K562 (cell line): ENCODE measurements around the gene GRK3. TPM values are rescaled to one million over a fixed set of nuclear protein-coding genes. Genes with fewer than 3 reads are reported as not detected.

ENCODE experiments used
- ATAC-seq: fragments of 200-7000 bp; cut with Tn5 transposase; 3 replicates; pipeline ENCODE4 v1.9.1; 2020; ENCODE audit warnings: moderate library complexity
- BruUV-seq: library from RNA; stranded (reverse); fragments of 400-500 nt; replicated peaks from 2 replicates; lab custom pipeline; 2021; lab: Mats Ljungman, UMichigan
- CTCF ChIA-PET: fragments of 300-600 bp; formaldehyde crosslinking; extraction: SDS; loops from one replicate; lab custom pipeline; 2021; ENCODE audit warnings: low intra/inter-chr PET ratio; lab: Yijun Ruan, JAX
- POLR2A ChIA-PET: fragments of 300-600, 350-650 bp; sonication (Branson Sonifier 250); formaldehyde crosslinking; extraction: SDS; loops from one replicate; lab custom pipeline; 2021; ENCODE audit warnings: antibody characterized with exemption, inconsistent platforms; lab: Yijun Ruan, JAX
- DNase-seq, 4 experiments: peaks; one replicate each; pipeline versions ENCODE4 v3.0.0 to v3.0.0-alpha.2; 2011 to 2018; ENCODE audit warnings: low spot score in 3 of 4, mixed read lengths in 3 of 4; ENCODE audit errors: extremely low read depth in 1 of 4
- FAIRE-seq: peaks from 2 replicates; lab custom pipeline; 2011; peaks lifted over from hg19 to GRCh38; lab: Jason Lieb, UNC
- H2AFZ ChIP-seq: 2 replicates; pipeline ENCODE4 v1.6.0; 2011; ENCODE audit warnings: low read depth, low read length, control low read depth, inconsistent platforms
- H3K27ac ChIP-seq: fragments of 200-600 bp; 3 replicates; pipeline ENCODE4 v1.8.0; 2011; ENCODE audit warnings: low read depth, mild to moderate bottlenecking, control low read depth, inconsistent platforms, low read length, moderate library complexity, mixed read lengths; ENCODE audit errors: extremely low read depth
- H3K27me3 ChIP-seq, 2 experiments: fragments of 300-600 bp in 1 of 2; 2 replicates in 1 of 2; 3 replicates in 1 of 2; pipeline versions ENCODE4 v1.6.0 to v1.8.0; 2011; ENCODE audit warnings: inconsistent platforms in 2 of 2, low read length in 2 of 2, mild to moderate bottlenecking in 1 of 2, mixed read lengths in 1 of 2, moderate library complexity in 1 of 2; ENCODE audit not compliant: control insufficient read depth in 2 of 2, insufficient read depth in 2 of 2
- H3K36me3 ChIP-seq: fragments of 300-600 bp; 3 replicates; pipeline ENCODE4 v1.8.0; 2011; ENCODE audit warnings: mild to moderate bottlenecking, low read length, inconsistent platforms; ENCODE audit not compliant: control insufficient read depth, insufficient read depth
- H3K4me1 ChIP-seq, 2 experiments: fragments of 200-600 bp in 1 of 2; replicated peaks in 1 of 2; 2 replicates in 1 of 2; 3 replicates in 1 of 2; pipeline versions ENCODE4 v1.5.1 to v1.8.0; 2011; ENCODE audit warnings: inconsistent platforms in 2 of 2, low read length in 2 of 2, mild to moderate bottlenecking in 1 of 2, mixed read lengths in 1 of 2, moderate library complexity in 1 of 2; ENCODE audit not compliant: control insufficient read depth in 2 of 2, insufficient read depth in 2 of 2
- H3K4me2 ChIP-seq: 2 replicates; pipeline ENCODE4 v1.6.1; 2011; ENCODE audit warnings: low read length, control low read depth, inconsistent platforms, mixed read lengths; ENCODE audit not compliant: insufficient read depth
- H3K4me3 ChIP-seq: fragments of 200-600 bp; sonication (generic), shearing (Covaris generic); 2 replicates; pipeline ENCODE4 v1.5.1; 2016; ENCODE audit warnings: control low read depth, inconsistent platforms
- H3K79me2 ChIP-seq: fragments of 200-600 bp; 3 replicates; pipeline ENCODE4 v1.8.0; 2011; ENCODE audit warnings: low read length, inconsistent platforms; ENCODE audit not compliant: control insufficient read depth, insufficient read depth
- H3K9ac ChIP-seq, 2 experiments: 2 replicates each; pipeline versions ENCODE4 v1.6.0 to v1.6.1; 2011; ENCODE audit warnings: low read depth in 2 of 2, low read length in 2 of 2, control low read depth in 1 of 2, inconsistent platforms in 1 of 2, mild to moderate bottlenecking in 1 of 2, mixed read lengths in 1 of 2; ENCODE audit not compliant: insufficient read depth in 1 of 2
- H3K9me1 ChIP-seq: one replicate; pipeline ENCODE4 v1.6.0; 2011; ENCODE audit warnings: inconsistent platforms, mild to moderate bottlenecking, low read length, moderate library complexity; ENCODE audit not compliant: control insufficient read depth, insufficient read depth
- H3K9me3 ChIP-seq: replicated peaks from 2 replicates; pipeline ENCODE4 v1.5.1; 2011; ENCODE audit warnings: low read depth, low read length, inconsistent platforms; ENCODE audit not compliant: control insufficient read depth, insufficient read depth
- H4K20me1 ChIP-seq: replicated peaks from 2 replicates; pipeline ENCODE4 v1.6.1; 2011; ENCODE audit warnings: low read length, inconsistent platforms, mixed read lengths; ENCODE audit not compliant: control insufficient read depth, insufficient read depth
- ETV6 ChIP-seq, 3 experiments: fragments of 150-350 bp in 1 of 3; sonication (generic) in 1 of 3; formaldehyde crosslinking in 1 of 3; IDR thresholded peaks; 2 replicates each; pipeline versions ENCODE4 v1.6.1 to v1.8.0; 2014 to 2022; ENCODE audit warnings: borderline replicate concordance in 2 of 3, low read depth in 2 of 3, antibody characterized with exemption in 1 of 3, low read length in 1 of 3, mild to moderate bottlenecking in 1 of 3, missing genetic modification reagents in 1 of 3
- HOXB6 ChIP-seq: fragments of 250-450 bp; sonication (Bioruptor Pico); IDR thresholded peaks from 2 replicates; pipeline ENCODE4 v1.5.1; 2022; ENCODE audit warnings: mild to moderate bottlenecking, borderline replicate concordance
- MAFG ChIP-seq: fragments of 450-650 bp; conservative IDR thresholded peaks from 2 replicates; pipeline ENCODE4 v1.6.1; 2016; ENCODE audit warnings: missing genetic modification characterization, missing compliant biosample characterization
- MBD2 ChIP-seq: sonication (generic); IDR thresholded peaks from 2 replicates; pipeline ENCODE4 v1.6.1; 2016; ENCODE audit warnings: low read depth, borderline replicate concordance
- MYBL2 ChIP-seq, 2 experiments: fragments of 450-650 bp in 1 of 2; sonication (generic) in 1 of 2; formaldehyde crosslinking in 1 of 2; IDR thresholded peaks; 2 replicates each; pipeline versions ENCODE4 v1.6.1 to v1.8.1; 2017 to 2022; ENCODE audit warnings: borderline replicate concordance in 1 of 2, inconsistent platforms in 1 of 2, low read depth in 1 of 2, mild to moderate bottlenecking in 1 of 2, missing genetic modification reagents in 1 of 2, moderate library complexity in 1 of 2
- MYNN ChIP-seq, 2 experiments: sonication (generic); formaldehyde crosslinking in 1 of 2; IDR thresholded peaks; 2 replicates each; pipeline versions ENCODE4 v1.5.0 to v1.6.1; 2016 to 2020; ENCODE audit warnings: antibody characterized with exemption in 1 of 2, missing genetic modification reagents in 1 of 2
- ZBTB7A ChIP-seq: IDR thresholded peaks from 2 replicates; pipeline ENCODE4 v1.6.1; 2011; ENCODE audit warnings: low read depth, mild to moderate bottlenecking, low read length, moderate library complexity, borderline replicate concordance; ENCODE audit not compliant: control insufficient read depth
- WGBS: fragments of 100-300 bp; shearing (Covaris generic); methylation state at CpG from one replicate; pipeline ENCODE4 v1.1.6; 2016; ENCODE audit warnings: low coverage, mixed read lengths; ENCODE audit not compliant: insufficient coverage; ENCODE audit errors: missing lambda C conversion rate; 5-methylcytosine and 5-hydroxymethylcytosine counted together
- in situ Hi-C: fragments of 300-500 bp; cut with MboI; formaldehyde crosslinking; loops from 4 replicates; pipeline ENCODE4 v1.15.0; 2018; ENCODE audit warnings: inconsistent platforms, mixed read lengths
- intact Hi-C: fragments of 100-400 bp; cut with micrococcal nuclease; formaldehyde crosslinking; loops from 2 replicates; pipeline ENCODE4 v1.14.2; 2022
- polyA plus RNA-seq, 8 experiments: library from polyadenylated mRNA; depleted of rRNA in 4 of 8; stranded (reverse) in 5 of 8; unstranded in 3 of 8; fragments of >200 nt; fragmentation: Nextera tagmentation in 2 of 8; fragmentation: Illumina TruSeq in 1 of 8; extraction: Ambion mirVana in 2 of 8; extraction: Trizol in 1 of 8; gene quantifications; 2 replicates each; pipeline versions ENCODE4 v1.2.1 to v1.2.3, GENCODE V29; 2011 to 2014; ENCODE audit warnings: inconsistent platforms in 1 of 8, missing spikeins in 1 of 8
- total RNA-seq, 7 experiments: library from RNA; depleted of rRNA in 6 of 7; stranded (reverse); fragments of >200 nt in 6 of 7; fragmentation: Illumina TruSeq in 2 of 7; extraction: Trizol in 2 of 7; gene quantifications; 2 replicates each; pipeline versions ENCODE4 v1.2.1 to v1.2.3, GENCODE V29; 2011 to 2021; ENCODE audit warnings: low replicate concordance in 1 of 7
- TF ChIP-seq, protein P1 (sequence below): fragments of 450-650 bp; conservative IDR thresholded peaks from 2 replicates; pipeline ENCODE4 v1.6.1; 2016; ENCODE audit warnings: missing genetic modification characterization, low read depth, mild to moderate bottlenecking, control low read depth, missing compliant biosample characterization
- TF ChIP-seq, protein P2 (sequence below): sonication (generic); formaldehyde crosslinking; IDR thresholded peaks from 2 replicates; pipeline ENCODE4 v1.8.1; 2023; ENCODE audit warnings: mild to moderate bottlenecking, missing genetic modification reagents

The GRK3 gene
- total and polyA plus RNA-seq, 9 of the 15 experiments (the other 6 are each of a cell fraction or from before 2014, with no cell fraction given): 1.4 to 7.6 (median 3.6) TPM

DNA sequence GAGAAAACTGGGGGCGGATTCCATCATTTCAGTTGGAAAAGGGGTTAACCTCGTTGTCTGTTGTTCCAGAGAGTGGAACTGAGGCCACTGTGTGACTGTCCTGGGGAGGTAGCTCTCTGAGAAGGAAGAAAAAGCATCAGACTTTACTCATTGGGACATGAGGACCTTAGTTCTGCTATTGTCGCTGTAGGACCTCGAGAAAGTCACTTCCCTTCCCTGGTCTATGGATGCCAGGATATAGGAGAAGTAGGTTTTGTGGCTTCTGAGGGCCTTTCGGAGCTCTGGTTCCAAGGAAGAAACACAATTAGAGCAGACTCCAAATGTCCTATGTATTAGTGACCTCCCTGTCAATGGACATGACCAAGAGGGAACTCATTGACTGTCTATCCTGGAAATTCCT lies 183.7 kb downstream of the GRK3 start:
- peaks cover 59% of the 10 kb centered on the region for H4K20me1 ChIP-seq
- H3K27ac ChIP-seq: no peak overlapping the region
- TF ChIP-seq MAFG (tag): no peak
- TF ChIP-seq, protein P1, sequence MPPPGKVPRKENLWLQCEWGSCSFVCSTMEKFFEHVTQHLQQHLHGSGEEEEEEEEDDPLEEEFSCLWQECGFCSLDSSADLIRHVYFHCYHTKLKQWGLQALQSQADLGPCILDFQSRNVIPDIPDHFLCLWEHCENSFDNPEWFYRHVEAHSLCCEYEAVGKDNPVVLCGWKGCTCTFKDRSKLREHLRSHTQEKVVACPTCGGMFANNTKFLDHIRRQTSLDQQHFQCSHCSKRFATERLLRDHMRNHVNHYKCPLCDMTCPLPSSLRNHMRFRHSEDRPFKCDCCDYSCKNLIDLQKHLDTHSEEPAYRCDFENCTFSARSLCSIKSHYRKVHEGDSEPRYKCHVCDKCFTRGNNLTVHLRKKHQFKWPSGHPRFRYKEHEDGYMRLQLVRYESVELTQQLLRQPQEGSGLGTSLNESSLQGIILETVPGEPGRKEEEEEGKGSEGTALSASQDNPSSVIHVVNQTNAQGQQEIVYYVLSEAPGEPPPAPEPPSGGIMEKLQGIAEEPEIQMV (tag): no peak
- TF ChIP-seq MYNN (IDR thresholded peaks at IDR 0.05): no peak
- TF ChIP-seq MYNN (CRISPR knock-in tag; IDR thresholded peaks at IDR 0.05): no peak
- H3K36me3 ChIP-seq: no peaks in the 10 kb centered on the region; the same call in 2 of the 3 replicates
- intact Hi-C loops: no loop called here
- DNase-seq (no peak), ATAC-seq (no peak), FAIRE-seq (no peak)
- in situ Hi-C loops: no loop called here
- ChIA-PET CTCF (no interaction called here), POLR2A (interaction anchor here (5.3 kb wide), 1 partner anchor 12 kb away, joined by 51 read pairs; no protein-coding TSS in a partner anchor)
- peaks cover 17 to 61% of the 10 kb centered on the region in 2 experiments for H3K4me1 ChIP-seq
- H3K9me1 ChIP-seq: no peaks in the 10 kb centered on the region
- H3K27me3 ChIP-seq: no peaks in the 10 kb centered on the region
- no peak overlapping the region for H3K4me3 ChIP-seq
- no peak overlapping the region for H2AFZ ChIP-seq
- BruUV-seq: no TSS peak
- 100% methylated on average over 4 of the region's 5 CpGs for WGBS
- H3K79me2 ChIP-seq: peaks cover 78% of the 10 kb centered on the region
- no peak overlapping the region for H3K4me2 ChIP-seq
- H3K9ac ChIP-seq: no peak overlapping the region
- H3K9me3 ChIP-seq: no peaks in the 10 kb centered on the region

DNA sequence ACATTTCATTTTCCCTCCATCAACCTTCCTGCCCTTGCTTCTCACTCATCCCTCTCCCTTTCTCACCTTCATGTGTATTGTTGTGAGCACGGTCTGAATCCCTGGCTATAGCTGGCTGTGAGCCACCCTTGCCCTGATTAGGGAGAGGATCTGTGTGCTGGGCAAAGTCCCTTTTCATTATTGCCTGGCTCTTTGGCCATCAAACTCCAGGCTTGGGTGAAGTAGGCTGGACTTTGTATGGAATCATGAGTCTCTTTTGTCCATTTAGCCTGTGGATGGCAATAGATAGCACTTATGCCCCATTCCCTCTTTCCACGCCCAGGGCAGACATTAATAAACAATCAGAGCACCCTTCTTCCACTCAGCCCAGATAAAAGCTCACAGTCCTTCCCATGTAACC lies 184.2 kb downstream of the GRK3 start:
- Histone ChIP-seq H2AFZ (no peak overlapping the region), H3K27me3 (no peaks in the 10 kb centered on the region), H3K4me3 (no peak overlapping the region), H3K4me2 (no peak overlapping the region; the same call in 1 of the 2 replicates), H3K4me1 (peaks cover 17 to 56% of the 10 kb centered on the region in 2 experiments), H3K9me1 (no peaks in the 10 kb centered on the region), H3K9ac (no peak overlapping the region), H3K27ac (no peak overlapping the region), H3K9me3 (no peaks in the 10 kb centered on the region), H3K36me3 (no peaks in the 10 kb centered on the region; the same call in 2 of the 3 replicates), H4K20me1 (peaks cover 64% of the 10 kb centered on the region), H3K79me2 (peaks cover 75% of the 10 kb centered on the region)
- in situ Hi-C loops: no loop called here
- DNase-seq (no peak), ATAC-seq (no peak), FAIRE-seq (no peak)
- intact Hi-C loops: no loop called here
- ChIA-PET POLR2A (interaction anchor here (5.3 kb wide), 1 partner anchor 11 kb away, joined by 51 read pairs; no protein-coding TSS in a partner anchor), CTCF (no interaction called here)
- no TSS peak for BruUV-seq
- WGBS: 33% methylated on average over 2 of the region's 2 CpGs
- no peak for TF ChIP-seq ZBTB7A
- TF ChIP-seq MYBL2 (IDR thresholded peaks at IDR 0.05; ENCODE audit: low read depth): no peak
- no peak for TF ChIP-seq MYBL2 (CRISPR knock-in tag; IDR thresholded peaks at IDR 0.05; ENCODE audit: borderline replicate concordance)
- TF ChIP-seq, protein P2, sequence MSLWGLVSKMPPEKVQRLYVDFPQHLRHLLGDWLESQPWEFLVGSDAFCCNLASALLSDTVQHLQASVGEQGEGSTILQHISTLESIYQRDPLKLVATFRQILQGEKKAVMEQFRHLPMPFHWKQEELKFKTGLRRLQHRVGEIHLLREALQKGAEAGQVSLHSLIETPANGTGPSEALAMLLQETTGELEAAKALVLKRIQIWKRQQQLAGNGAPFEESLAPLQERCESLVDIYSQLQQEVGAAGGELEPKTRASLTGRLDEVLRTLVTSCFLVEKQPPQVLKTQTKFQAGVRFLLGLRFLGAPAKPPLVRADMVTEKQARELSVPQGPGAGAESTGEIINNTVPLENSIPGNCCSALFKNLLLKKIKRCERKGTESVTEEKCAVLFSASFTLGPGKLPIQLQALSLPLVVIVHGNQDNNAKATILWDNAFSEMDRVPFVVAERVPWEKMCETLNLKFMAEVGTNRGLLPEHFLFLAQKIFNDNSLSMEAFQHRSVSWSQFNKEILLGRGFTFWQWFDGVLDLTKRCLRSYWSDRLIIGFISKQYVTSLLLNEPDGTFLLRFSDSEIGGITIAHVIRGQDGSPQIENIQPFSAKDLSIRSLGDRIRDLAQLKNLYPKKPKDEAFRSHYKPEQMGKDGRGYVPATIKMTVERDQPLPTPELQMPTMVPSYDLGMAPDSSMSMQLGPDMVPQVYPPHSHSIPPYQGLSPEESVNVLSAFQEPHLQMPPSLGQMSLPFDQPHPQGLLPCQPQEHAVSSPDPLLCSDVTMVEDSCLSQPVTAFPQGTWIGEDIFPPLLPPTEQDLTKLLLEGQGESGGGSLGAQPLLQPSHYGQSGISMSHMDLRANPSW (CRISPR knock-in tag): no peak
- TF ChIP-seq MBD2: no peak
- no peak for TF ChIP-seq ETV6 (IDR thresholded peaks at IDR 0.05; ENCODE audit: borderline replicate concordance in 1 of 2, low read depth in 2 of 2, low read length in 1 of 2)
- no peak for TF ChIP-seq ETV6 (CRISPR knock-in tag; IDR thresholded peaks at IDR 0.05; ENCODE audit: borderline replicate concordance)
- TF ChIP-seq HOXB6: no peak
